Measurements from ENCODE around the gene LGI2.
"Not testable (repeated sequence)": the region's sequence is repeated elsewhere in the genome, so short reads cannot be mapped to it uniquely, and the experiment has no call there.

LGI2 gene

GRCh38 chr4:25030277-25031076, at the start of gene LGI2:
Gene LGI2 (minus strand): TSS chr4:25030946. CDS start chr4:25030693, 253 bp downstream.
- DNase-seq, result peak; percentile 40

GRCh38 chr4:25078523-25078922, 47.8 kb upstream of the LGI2 start:
- no peak for DNase-seq

GRCh38 chr4:25076625-25077398, 46.1 kb upstream of the LGI2 start:
- DNase-seq, result no peak

- no peak for DNase-seq
These were observed 45.1 kb upstream of the LGI2 start for GRCh38 chr4:25075851-25076250.

- no peak for DNase-seq
These were observed 44.4 kb upstream of the LGI2 start for GRCh38 chr4:25075129-25075528.

- no peak for DNase-seq
These were observed 39.8 kb upstream of the LGI2 start for GRCh38 chr4:25070545-25070944.

GRCh38 chr4:25069014-25069413, 38.3 kb upstream of the LGI2 start:
- DNase-seq, result no peak

GRCh38 chr4:25068386-25068785, 37.6 kb upstream of the LGI2 start:
- no peak for DNase-seq

GRCh38 chr4:25065932-25066590, 35.3 kb upstream of the LGI2 start:
- DNase-seq, result no peak

- peak; percentile 55 for DNase-seq
These were observed 34.7 kb upstream of the LGI2 start for GRCh38 chr4:25065431-25065858.

GRCh38 chr4:25064447-25064846, 33.7 kb upstream of the LGI2 start:
- DNase-seq, result not testable (repeated sequence)

- DNase-seq, result no peak
These were observed 32.4 kb upstream of the LGI2 start for GRCh38 chr4:25063116-25063515.

- DNase-seq, result no peak
These were observed 31.4 kb upstream of the LGI2 start for GRCh38 chr4:25062098-25062497.

- no peak for DNase-seq
These were observed 30.9 kb upstream of the LGI2 start for GRCh38 chr4:25061602-25062001.

- no peak for DNase-seq
These were observed 30.2 kb upstream of the LGI2 start for GRCh38 chr4:25060963-25061340.

GRCh38 chr4:25060241-25060962, 29.7 kb upstream of the LGI2 start:
- no peak for DNase-seq

GRCh38 chr4:25059791-25060190, 29.0 kb upstream of the LGI2 start:
- DNase-seq, result no peak

- no peak for DNase-seq
These were observed 28.1 kb upstream of the LGI2 start for GRCh38 chr4:25058796-25059195.

GRCh38 chr4:25057299-25057698, 26.6 kb upstream of the LGI2 start:
- DNase-seq, result no peak

- not testable (repeated sequence) for DNase-seq
These were observed 21.3 kb upstream of the LGI2 start for GRCh38 chr4:25052037-25052436.

- DNase-seq, result no peak
These were observed 20.8 kb upstream of the LGI2 start for GRCh38 chr4:25051534-25051933.

- no peak for DNase-seq
These were observed 19.8 kb upstream of the LGI2 start for GRCh38 chr4:25050370-25051078.
